IPS-15b (cell line): ENCODE measurements around the gene SLC25A48.

Experiments used
- H3K27me3 ChIP-seq: one replicate; pipeline ENCODE4 v1.6.1; 2013; ENCODE audit warnings: low read length; ENCODE audit not compliant: control insufficient read depth, insufficient read depth
- H3K36me3 ChIP-seq: one replicate; pipeline ENCODE4 v1.6.1; 2013; ENCODE audit warnings: low read length; ENCODE audit not compliant: control insufficient read depth, insufficient read depth
- H3K4me1 ChIP-seq: one replicate; pipeline ENCODE4 v1.6.1; 2013; ENCODE audit warnings: mild to moderate bottlenecking, low read length; ENCODE audit not compliant: control insufficient read depth, insufficient read depth
- H3K4me3 ChIP-seq: one replicate; pipeline ENCODE4 v1.5.1; 2013; ENCODE audit warnings: low read depth, low read length
- H3K9ac ChIP-seq: one replicate; pipeline ENCODE4 v1.6.1; 2013; ENCODE audit warnings: low read depth, mild to moderate bottlenecking, low read length
- H3K9me3 ChIP-seq: one replicate; pipeline ENCODE4 v1.6.1; 2013; ENCODE audit warnings: mild to moderate bottlenecking, low read length; ENCODE audit not compliant: control insufficient read depth, insufficient read depth

SLC25A48 gene

DNA sequence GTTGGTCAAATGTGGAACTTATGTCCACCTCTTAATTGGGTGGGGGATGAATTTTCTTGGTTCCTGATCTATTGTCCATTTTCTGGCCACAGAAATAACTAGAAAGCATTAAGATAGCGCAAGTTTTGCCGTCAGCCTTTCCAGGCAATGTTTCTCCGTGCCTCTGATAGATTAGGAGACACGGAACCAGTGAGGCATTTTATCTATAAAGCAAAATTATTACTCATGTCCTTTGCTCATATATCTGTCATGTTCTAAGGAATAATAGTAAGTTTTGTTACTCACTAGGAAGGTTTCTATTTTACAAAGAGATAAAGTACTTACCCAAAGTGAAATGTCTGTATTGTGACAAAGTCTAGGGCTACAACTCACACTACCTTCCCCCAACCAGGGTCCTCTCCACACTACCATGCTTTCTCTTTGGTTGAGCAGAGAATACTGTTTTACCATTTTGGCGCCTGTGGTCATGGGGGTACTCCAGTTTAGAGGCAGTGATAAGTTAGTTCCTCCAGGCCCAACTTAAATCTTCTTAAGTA, 81.1 kb downstream of the SLC25A48 start:
- Histone ChIP-seq H3K9me3 (no peaks in the 10 kb centered on the region), H3K9ac (no peak overlapping the region), H3K36me3 (no peaks in the 10 kb centered on the region), H3K27me3 (peaks cover 3% of the 10 kb centered on the region), H3K4me3 (no peak overlapping the region), H3K4me1 (no peaks in the 10 kb centered on the region)

DNA sequence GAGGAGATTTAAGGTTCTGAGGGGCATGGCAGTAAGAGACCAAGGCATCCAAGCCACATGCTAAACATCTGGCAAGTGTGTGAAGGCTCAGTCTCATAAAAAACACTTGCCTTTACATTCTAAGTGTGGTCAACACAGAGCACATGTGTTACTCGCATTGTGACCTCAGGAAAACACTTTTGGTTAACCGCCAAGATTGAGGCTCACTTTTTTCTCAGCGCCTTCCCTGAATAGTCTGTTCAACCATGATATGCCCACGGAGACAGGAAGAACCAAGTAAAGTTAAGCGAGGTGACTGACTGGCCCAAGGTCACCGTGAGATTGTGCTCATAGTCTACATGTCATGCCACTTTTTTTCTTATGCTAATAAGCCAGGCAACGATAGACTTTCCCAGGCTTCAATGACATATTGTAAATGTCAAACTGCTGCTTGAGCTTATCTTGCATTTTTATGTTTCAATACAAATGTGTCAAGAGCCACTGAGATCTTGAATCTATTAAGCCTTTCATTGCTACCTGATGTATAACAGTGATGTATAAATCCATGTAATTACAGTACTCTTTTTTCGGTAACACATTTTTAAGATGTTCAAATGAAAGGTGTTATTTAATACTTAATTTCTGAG, 82.3 kb downstream of the SLC25A48 start:
- Histone ChIP-seq H3K4me3 (no peak overlapping the region), H3K36me3 (no peaks in the 10 kb centered on the region), H3K9ac (no peak overlapping the region), H3K9me3 (no peaks in the 10 kb centered on the region), H3K27me3 (peaks cover 3% of the 10 kb centered on the region), H3K4me1 (no peaks in the 10 kb centered on the region)

DNA sequence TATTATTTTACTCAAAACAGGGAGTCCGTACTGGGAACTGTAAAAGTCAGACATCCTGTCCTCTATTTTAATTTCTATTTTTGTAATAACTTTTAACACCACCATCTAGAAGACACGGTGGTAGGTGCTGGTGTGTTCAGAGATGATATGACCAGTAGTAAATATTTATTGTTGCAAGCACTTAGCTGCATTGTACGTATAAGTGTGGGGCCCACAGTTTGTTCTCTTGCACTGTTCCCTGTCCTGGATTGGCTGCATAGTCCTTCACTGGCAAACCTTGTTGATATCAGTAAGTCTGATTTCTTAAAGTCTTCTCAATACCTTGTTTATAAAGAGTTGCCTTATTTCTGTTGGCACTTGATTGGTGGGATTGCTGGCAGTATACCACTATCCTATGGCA, 85.7 kb downstream of the SLC25A48 start:
- Histone ChIP-seq H3K9ac (no peak overlapping the region), H3K4me3 (no peak overlapping the region)

DNA sequence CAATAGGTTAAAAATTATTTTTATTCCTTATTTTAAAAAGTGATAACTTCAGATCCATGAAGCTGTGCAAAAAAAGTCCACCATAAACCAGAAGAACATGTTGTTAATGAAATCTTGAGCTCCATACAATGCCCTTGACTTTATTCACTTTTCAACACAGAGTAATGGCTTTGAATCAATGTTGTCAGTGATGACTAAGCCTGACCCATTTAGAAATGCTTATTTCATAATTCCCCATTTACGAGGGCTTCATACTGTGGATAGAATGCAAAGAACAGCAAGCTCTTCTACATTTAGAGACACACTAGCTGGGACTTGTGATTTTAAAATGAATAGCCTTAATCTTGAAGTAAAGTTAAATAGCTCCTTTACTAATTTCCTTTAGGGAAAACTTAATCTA, 86.9 kb downstream of the SLC25A48 start:
- peaks cover 5% of the 10 kb centered on the region for H3K27me3 ChIP-seq
- H3K4me1 ChIP-seq: no peaks in the 10 kb centered on the region

More for the DNA sequence above, 85.7 kb downstream of the SLC25A48 start:
- H3K27me3 ChIP-seq: peaks cover 5% of the 10 kb centered on the region
- H3K36me3 ChIP-seq: no peaks in the 10 kb centered on the region
- H3K4me1 ChIP-seq: no peaks in the 10 kb centered on the region
- no peaks in the 10 kb centered on the region for H3K9me3 ChIP-seq

DNA sequence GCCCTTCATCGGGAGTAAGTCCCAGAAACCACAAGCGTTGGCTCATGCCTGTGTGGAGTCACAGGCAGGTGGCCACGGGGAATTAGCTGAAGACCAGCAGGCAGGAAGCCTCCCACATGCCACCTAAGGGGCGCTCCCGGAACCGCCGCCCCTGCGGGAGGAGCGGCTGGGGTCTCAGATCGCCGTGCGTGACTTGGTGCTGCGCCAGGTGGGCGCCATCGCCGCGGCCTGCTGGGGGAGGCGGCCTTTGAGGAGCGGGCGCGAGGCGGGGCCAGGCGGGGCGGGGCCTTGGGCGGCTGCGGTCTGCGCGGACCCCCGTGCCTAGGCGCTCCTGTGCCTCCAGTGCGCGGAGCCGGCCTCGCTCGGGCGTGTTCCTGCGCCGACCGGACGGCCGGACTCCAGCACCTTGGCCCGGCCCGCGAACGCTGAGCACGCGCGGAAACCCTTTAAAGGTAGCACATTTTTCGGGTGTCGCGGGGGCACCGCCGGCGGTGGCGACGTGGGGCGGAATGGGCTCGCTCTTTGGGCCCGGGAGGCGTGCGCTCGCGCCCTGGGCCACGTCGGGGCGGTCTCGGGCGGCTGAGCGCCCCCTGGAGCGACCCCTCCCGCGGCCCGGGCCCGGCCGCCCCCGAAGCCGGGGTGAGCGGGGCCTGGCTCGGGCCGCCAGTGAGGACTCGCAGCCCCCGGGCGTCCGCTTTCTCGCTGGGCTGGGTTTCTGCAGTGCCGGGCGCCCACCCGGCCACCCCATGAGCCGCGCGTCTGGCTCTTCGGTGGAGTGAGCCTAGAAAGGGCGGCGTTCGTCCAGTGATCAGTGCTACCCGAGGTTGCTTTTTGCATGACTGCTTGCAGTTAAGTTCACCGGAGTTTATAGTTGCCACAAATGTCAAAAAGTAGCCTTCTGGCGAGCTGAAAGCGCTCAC, 95.8 kb downstream of the SLC25A48 start:
- no peaks in the 10 kb centered on the region for H3K36me3 ChIP-seq
- no peaks in the 10 kb centered on the region for H3K9me3 ChIP-seq
- peaks cover 36% of the 10 kb centered on the region for H3K27me3 ChIP-seq
- H3K4me3 ChIP-seq: peak overlapping the region; percentile 68
- no peak overlapping the region for H3K9ac ChIP-seq
- no peaks in the 10 kb centered on the region for H3K4me1 ChIP-seq

More for the DNA sequence above, 86.9 kb downstream of the SLC25A48 start:
- Histone ChIP-seq H3K36me3 (no peaks in the 10 kb centered on the region), H3K9ac (no peak overlapping the region), H3K4me3 (no peak overlapping the region), H3K9me3 (no peaks in the 10 kb centered on the region)

DNA sequence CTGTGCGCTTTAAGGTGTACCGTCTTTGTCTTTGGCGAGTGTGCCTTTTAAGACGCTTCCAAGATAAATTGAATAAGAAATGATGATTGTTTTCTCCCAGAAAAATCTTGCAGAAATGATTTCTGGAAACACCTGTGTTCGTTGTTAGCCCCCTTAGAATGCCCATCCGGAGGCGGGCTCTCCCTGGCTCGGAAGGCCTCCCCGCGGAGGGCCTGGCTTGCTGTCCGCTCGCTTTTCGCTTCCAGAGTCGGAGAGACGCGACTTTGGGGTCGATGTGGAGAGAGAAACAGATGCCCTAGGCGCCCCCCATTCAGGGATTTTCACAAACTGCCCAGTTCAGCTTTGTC, 96.5 kb downstream of the SLC25A48 start:
- Histone ChIP-seq H3K9ac (no peak overlapping the region), H3K4me1 (no peaks in the 10 kb centered on the region), H3K9me3 (no peaks in the 10 kb centered on the region), H3K27me3 (peaks cover 36% of the 10 kb centered on the region), H3K4me3 (peak overlapping the region; percentile 68), H3K36me3 (no peaks in the 10 kb centered on the region)

DNA sequence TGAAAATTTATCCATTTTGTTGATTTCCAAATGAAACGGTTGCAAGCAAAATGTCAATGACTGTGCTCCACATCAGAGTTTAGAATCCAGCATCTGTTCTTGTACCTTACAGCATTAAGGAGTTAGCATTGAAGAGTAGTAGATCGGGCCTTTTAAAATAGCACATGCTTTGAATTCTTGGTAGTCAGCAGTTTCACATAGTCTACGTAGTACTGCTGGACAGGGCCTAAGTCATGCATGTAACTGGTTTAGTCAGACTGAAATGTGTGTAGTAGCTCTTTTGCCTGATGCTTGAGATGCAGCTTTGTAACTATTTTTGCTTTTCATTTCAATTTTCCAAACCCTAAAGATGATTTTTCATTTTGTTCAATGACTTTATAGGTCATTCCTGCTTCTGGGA, 100.5 kb downstream of the SLC25A48 start:
- Histone ChIP-seq H3K4me3 (no peak overlapping the region), H3K36me3 (no peaks in the 10 kb centered on the region), H3K4me1 (no peaks in the 10 kb centered on the region), H3K9ac (no peak overlapping the region), H3K27me3 (peaks cover 24% of the 10 kb centered on the region), H3K9me3 (no peaks in the 10 kb centered on the region)

DNA sequence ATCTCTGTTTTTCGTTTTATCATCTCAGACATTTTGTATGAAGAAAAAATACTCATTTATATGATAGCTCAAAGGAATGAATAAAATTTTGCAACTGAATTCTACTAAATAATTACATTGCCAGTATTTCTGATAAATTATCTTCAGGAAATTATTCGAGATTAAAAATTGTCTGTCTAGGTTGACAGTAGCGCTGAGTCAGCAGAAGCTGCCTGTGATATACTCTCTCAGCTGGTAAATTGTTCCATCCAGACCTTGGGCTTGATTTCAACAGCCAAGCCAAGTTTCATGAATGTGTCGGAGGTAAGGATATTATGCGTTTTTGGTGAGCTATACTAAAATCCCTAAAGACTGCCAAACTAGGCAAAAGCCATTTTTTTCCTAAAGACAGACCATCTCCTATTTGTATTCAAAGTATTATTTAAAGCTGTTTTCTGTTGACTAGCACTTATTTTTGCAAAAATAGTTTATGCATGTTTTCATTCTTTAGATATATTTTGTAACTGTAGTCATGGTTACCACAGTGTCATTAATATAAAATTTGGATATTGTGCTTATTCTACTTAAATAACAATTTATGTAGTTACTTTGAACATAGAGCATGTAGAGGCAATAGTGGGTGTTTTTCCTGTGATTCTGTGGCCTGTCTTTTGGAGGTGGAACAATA, 102.9 kb downstream of the SLC25A48 start:
- Histone ChIP-seq H3K9ac (no peak overlapping the region), H3K9me3 (no peaks in the 10 kb centered on the region), H3K4me1 (no peaks in the 10 kb centered on the region), H3K36me3 (no peaks in the 10 kb centered on the region), H3K4me3 (no peak overlapping the region), H3K27me3 (peaks cover 6% of the 10 kb centered on the region)
